ENCODE data around the gene AMOTL1. TPM values are rescaled to one million over a fixed set of nuclear protein-coding genes. Genes with fewer than 3 reads are reported as not detected.

The AMOTL1 gene
- total RNA-seq, 1 donor = 64.7 TPM

DNA sequence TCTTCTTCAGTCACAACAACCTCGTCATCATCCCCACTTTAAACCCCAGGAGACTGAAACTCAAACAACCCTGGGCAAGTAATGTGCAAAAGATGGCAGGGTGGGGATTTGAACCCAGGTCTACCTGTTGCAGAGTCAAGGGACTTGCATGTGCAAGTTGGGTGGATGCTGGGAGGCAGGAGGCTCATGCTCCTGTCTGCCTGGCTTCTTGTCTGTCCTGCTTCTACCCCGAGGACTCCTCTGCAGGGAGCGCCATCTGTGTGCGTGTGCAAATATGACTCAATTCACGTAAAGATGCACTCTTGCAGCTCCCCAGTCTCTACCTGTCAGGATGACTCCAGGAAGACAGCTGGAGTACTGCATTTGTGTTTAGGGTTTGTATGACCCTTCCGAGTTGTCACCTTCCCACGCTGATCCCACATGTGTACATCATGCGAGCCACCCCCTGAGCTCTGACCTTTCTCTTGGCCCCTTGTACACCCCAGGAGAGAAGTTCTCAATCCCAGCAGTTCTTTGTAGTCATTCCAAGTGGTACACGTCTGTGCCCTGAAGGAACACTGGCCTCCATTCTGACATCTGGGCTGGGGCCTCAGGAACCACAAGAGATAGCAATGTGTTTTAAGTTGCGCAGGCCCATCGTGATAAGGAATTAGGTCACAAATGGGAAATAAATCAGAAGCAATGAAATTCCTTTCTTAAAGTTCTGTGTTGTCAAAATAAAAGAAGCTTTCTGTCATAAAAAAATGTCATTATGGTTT is 109.5 kb downstream of the AMOTL1 start:
- TF ChIP-seq, protein P1, sequence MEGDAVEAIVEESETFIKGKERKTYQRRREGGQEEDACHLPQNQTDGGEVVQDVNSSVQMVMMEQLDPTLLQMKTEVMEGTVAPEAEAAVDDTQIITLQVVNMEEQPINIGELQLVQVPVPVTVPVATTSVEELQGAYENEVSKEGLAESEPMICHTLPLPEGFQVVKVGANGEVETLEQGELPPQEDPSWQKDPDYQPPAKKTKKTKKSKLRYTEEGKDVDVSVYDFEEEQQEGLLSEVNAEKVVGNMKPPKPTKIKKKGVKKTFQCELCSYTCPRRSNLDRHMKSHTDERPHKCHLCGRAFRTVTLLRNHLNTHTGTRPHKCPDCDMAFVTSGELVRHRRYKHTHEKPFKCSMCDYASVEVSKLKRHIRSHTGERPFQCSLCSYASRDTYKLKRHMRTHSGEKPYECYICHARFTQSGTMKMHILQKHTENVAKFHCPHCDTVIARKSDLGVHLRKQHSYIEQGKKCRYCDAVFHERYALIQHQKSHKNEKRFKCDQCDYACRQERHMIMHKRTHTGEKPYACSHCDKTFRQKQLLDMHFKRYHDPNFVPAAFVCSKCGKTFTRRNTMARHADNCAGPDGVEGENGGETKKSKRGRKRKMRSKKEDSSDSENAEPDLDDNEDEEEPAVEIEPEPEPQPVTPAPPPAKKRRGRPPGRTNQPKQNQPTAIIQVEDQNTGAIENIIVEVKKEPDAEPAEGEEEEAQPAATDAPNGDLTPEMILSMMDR (IDR thresholded peaks at IDR 0.05; ENCODE audit: insufficient read depth, low read length) = no peak
- DNase-seq (ENCODE audit: low read depth) = peak; percentile 55

DNA sequence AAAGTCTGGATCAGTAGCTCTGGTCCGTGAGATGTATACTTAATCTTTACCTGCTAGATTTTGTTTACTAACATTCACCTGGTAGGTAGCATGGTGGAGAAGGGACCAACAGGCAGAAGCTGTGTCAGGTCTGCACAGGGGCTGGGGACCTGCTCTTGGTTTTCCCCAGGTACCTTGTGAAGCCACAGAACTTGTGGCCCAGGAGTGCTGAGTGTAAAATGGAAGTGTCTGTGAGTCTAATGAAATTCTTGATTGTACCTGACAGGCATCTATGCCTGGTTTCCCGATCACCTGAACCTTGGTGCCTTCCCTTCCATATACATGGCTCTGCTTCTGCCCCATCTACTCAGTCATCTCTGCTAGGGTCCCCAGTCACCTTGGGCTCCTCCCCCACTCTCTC is 110.8 kb downstream of the AMOTL1 start:
- DNase-seq (ENCODE audit: low read depth) = no peak
- no peak overlapping the region for H3K4me3 ChIP-seq (ENCODE audit: low read depth, low read length)
- TF ChIP-seq, protein P1 (IDR thresholded peaks at IDR 0.05; ENCODE audit: insufficient read depth, low read length) = no peak

More for the DNA sequence above, 109.5 kb downstream of the AMOTL1 start:
- no peak overlapping the region for H3K4me3 ChIP-seq (ENCODE audit: low read depth, low read length)

DNA sequence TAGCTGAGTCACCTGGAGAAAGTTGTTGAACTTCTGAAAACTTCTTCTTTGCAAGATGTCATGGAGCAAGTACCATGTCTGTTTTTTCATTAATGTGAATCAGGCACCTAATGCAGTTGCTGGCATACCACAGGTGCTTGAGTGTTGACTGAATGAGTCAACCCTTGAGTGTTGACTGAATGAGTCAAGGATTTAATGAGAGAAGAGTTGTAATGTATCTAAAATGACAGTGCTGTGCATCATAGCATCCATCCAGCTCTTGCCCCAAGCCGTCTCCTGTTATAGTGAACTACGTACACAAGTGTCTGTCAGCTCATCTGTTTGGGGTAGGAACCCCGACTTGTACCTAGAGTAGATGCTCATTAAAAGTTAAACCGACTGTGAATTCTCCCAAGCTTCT is 112.1 kb downstream of the AMOTL1 start:
- no peak overlapping the region for H3K4me3 ChIP-seq (ENCODE audit: low read depth, low read length)
- TF ChIP-seq, protein P1 (IDR thresholded peaks at IDR 0.05; ENCODE audit: insufficient read depth, low read length) = no peak
- no peak for DNase-seq (ENCODE audit: low read depth)

DNA sequence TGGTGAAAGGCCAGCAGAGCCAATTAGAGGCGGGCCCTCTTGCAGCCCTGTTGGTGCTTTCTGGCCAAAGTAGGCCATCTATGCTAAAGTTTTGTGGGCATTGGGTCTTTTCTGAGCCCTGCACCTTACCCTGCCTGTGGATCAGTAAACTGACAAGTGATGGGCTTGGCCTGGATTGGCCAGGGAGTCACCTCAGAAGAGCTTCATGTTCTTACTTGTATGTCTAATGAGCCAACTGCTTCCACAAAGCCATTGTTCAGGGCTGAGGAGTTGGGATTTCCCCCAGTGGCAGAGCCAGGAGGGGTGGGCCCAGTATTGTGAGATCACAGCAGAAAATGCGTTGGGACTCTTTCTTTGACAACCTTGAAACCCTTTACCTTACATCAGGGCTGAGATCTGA is 114.8 kb downstream of the AMOTL1 start:
- H3K4me3 ChIP-seq (ENCODE audit: low read depth, low read length) = no peak overlapping the region
- no peak for DNase-seq (ENCODE audit: low read depth)
- TF ChIP-seq, protein P1 (IDR thresholded peaks at IDR 0.05; ENCODE audit: insufficient read depth, low read length) = no peak

DNA sequence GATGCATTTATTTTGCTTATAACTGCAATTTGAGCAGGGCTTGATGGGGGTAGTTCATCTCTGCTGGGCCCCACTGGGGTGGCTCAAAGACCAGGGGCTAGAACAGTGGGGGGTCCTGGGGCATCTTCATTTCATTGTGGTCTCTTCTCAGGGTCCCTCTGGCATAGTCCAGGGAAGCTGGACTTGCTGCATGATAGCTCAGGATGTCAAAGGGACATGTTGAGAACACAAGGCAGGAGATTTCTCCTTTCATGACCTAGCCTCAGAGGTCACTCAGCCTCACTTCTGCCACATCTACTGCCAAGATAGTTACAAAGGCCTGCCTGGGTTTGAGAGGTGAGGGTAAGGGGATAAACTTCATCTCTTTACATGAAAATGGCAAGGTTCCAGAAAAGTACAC is 115.7 kb downstream of the AMOTL1 start:
- TF ChIP-seq, protein P1 (IDR thresholded peaks at IDR 0.05; ENCODE audit: insufficient read depth, low read length) = no peak
- H3K4me3 ChIP-seq (ENCODE audit: low read depth, low read length) = no peak overlapping the region
- DNase-seq (ENCODE audit: low read depth) = no peak

DNA sequence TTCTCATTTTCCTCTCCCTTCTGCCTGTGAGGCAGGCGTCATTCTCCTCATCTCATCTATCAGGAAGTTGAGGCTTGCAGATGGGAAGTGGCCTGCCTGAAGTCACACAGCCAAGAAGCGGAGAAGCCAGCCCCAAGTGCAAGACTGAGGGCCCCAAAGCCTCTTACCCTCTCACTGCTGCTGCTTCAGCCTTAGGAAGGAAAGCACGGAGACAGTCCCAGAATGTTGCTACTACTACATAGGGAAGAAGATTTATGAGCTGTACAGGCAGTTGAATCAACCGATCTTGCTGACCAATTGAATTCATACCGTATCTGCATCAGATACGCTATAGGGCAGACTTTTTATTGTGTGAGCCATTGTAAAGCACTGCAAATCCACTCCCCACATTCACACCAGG is 116.2 kb downstream of the AMOTL1 start:
- DNase-seq (ENCODE audit: low read depth) = no peak

More for the DNA sequence above, 116.2 kb downstream of the AMOTL1 start:
- TF ChIP-seq, protein P1 (IDR thresholded peaks at IDR 0.05; ENCODE audit: insufficient read depth, low read length) = no peak
- H3K4me3 ChIP-seq (ENCODE audit: low read depth, low read length) = no peak overlapping the region

All from fibroblast of the aortic adventitia (primary cell).